ENCODE data around the gene CDKN1A.

Gene CDKN1A

DNA sequence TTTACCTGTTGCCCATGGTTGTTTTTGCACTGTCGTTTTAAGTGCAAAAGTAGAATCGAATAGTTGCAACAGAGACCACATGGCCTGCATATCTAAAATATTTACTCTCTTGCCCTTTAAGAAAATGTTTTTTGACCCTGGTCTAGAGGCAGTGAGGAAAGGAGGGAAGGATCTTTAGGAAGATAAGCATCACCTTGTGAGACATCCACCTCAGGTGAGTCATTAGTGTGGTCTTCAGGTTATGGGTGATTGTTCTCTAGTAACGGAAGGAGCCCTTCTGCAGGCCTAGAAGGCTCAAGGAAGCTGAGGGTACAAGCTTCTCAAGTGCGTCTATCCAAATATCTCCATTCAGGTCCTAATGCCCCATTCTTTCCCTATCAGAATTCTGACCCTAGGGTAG lies 12.5 kb downstream of the CDKN1A start:
- ChIA-PET POLR2A (interaction anchor here (1.4 to 2.5 kb wide), 2 partner anchors 12 to 24 kb away, joined by 4 to 11 read pairs; partner anchors contain the start of gene CDKN1A), CTCF (interaction anchor here (1.1 to 1.7 kb wide), 3 partner anchors 10 to 70 kb away, joined by 3 to 5 read pairs (median 4); no protein-coding TSS in a partner anchor)

DNA sequence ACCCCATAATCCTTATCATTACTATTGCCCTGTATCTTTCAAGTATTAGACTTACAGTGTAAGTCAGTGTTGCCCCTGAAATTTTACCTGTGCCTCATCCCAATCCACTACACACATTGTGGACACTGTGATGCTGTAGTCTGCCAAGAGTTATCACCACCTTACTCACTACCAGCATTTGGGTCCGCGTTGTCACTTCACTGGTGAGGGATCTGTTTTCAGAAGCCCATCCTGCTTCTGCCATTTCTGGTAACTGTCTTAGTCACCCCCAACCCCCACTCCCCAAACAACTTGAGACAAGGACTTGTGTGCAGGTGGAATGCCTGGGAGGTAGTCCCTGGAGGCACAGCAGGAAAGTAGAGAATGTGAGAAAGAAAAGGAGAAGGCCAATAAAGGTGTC lies 13.1 kb downstream of the CDKN1A start:
- Histone ChIP-seq H3K4me3 (ENCODE audit: low read depth, low read length) (no peak overlapping the region), H3K4me1 (ENCODE audit: control insufficient read depth, insufficient read depth, low read length) (no peaks in the 10 kb centered on the region), H3K27ac (ENCODE audit: extremely low read depth, low read depth, low read length) (no peak overlapping the region), H3K9me3 (ENCODE audit: control insufficient read depth, insufficient read depth, low read depth, low read length) (no peaks in the 10 kb centered on the region), H3K36me3 (ENCODE audit: control insufficient read depth in 2 of 2, insufficient read depth in 1 of 2, low read length in 2 of 2) (peaks cover 5 to 9% of the 10 kb centered on the region in 2 experiments)
- ChIA-PET CTCF (no interaction called here), POLR2A (interaction anchor here (2.5 kb wide), 1 partner anchor 13 kb away, joined by 11 read pairs; the partner anchor contains the start of gene CDKN1A)
- TF ChIP-seq ZNF785 (tag by site-specific recombination; IDR thresholded peaks at IDR 0.05): no peak
- TF ChIP-seq ZNF660 (tag by site-specific recombination; IDR thresholded peaks at IDR 0.05): no peak
- TF ChIP-seq ZFP3 (tag by site-specific recombination; IDR thresholded peaks at IDR 0.05; ENCODE audit: low read depth): no peak
- TF ChIP-seq, protein P1, sequence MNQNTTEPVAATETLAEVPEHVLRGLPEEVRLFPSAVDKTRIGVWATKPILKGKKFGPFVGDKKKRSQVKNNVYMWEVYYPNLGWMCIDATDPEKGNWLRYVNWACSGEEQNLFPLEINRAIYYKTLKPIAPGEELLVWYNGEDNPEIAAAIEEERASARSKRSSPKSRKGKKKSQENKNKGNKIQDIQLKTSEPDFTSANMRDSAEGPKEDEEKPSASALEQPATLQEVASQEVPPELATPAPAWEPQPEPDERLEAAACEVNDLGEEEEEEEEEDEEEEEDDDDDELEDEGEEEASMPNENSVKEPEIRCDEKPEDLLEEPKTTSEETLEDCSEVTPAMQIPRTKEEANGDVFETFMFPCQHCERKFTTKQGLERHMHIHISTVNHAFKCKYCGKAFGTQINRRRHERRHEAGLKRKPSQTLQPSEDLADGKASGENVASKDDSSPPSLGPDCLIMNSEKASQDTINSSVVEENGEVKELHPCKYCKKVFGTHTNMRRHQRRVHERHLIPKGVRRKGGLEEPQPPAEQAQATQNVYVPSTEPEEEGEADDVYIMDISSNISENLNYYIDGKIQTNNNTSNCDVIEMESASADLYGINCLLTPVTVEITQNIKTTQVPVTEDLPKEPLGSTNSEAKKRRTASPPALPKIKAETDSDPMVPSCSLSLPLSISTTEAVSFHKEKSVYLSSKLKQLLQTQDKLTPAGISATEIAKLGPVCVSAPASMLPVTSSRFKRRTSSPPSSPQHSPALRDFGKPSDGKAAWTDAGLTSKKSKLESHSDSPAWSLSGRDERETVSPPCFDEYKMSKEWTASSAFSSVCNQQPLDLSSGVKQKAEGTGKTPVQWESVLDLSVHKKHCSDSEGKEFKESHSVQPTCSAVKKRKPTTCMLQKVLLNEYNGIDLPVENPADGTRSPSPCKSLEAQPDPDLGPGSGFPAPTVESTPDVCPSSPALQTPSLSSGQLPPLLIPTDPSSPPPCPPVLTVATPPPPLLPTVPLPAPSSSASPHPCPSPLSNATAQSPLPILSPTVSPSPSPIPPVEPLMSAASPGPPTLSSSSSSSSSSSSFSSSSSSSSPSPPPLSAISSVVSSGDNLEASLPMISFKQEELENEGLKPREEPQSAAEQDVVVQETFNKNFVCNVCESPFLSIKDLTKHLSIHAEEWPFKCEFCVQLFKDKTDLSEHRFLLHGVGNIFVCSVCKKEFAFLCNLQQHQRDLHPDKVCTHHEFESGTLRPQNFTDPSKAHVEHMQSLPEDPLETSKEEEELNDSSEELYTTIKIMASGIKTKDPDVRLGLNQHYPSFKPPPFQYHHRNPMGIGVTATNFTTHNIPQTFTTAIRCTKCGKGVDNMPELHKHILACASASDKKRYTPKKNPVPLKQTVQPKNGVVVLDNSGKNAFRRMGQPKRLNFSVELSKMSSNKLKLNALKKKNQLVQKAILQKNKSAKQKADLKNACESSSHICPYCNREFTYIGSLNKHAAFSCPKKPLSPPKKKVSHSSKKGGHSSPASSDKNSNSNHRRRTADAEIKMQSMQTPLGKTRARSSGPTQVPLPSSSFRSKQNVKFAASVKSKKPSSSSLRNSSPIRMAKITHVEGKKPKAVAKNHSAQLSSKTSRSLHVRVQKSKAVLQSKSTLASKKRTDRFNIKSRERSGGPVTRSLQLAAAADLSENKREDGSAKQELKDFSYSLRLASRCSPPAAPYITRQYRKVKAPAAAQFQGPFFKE (tag by site-specific recombination; IDR thresholded peaks at IDR 0.05; ENCODE audit: borderline replicate concordance): no peak
- no peak for TF ChIP-seq ZNF626 (tag by site-specific recombination; IDR thresholded peaks at IDR 0.05)
- TF ChIP-seq, protein P2, sequence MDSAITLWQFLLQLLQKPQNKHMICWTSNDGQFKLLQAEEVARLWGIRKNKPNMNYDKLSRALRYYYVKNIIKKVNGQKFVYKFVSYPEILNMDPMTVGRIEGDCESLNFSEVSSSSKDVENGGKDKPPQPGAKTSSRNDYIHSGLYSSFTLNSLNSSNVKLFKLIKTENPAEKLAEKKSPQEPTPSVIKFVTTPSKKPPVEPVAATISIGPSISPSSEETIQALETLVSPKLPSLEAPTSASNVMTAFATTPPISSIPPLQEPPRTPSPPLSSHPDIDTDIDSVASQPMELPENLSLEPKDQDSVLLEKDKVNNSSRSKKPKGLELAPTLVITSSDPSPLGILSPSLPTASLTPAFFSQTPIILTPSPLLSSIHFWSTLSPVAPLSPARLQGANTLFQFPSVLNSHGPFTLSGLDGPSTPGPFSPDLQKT (IDR thresholded peaks at IDR 0.05; ENCODE audit: borderline replicate concordance, low read depth, low read length): no peak
- TF ChIP-seq, protein P3, sequence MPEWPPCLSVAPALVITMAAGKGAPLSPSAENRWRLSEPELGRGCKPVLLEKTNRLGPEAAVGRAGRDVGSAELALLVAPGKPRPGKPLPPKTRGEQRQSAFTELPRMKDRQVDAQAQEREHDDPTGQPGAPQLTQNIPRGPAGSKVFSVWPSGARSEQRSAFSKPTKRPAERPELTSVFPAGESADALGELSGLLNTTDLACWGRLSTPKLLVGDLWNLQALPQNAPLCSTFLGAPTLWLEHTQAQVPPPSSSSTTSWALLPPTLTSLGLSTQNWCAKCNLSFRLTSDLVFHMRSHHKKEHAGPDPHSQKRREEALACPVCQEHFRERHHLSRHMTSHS (tag by site-specific recombination; IDR thresholded peaks at IDR 0.05): no peak
- TF ChIP-seq ZNF529 (tag by site-specific recombination; IDR thresholded peaks at IDR 0.05; ENCODE audit: insufficient replicate concordance): no peak
- TF ChIP-seq GLIS2 (tag by site-specific recombination; IDR thresholded peaks at IDR 0.05): no peak
- TF ChIP-seq, protein P4, sequence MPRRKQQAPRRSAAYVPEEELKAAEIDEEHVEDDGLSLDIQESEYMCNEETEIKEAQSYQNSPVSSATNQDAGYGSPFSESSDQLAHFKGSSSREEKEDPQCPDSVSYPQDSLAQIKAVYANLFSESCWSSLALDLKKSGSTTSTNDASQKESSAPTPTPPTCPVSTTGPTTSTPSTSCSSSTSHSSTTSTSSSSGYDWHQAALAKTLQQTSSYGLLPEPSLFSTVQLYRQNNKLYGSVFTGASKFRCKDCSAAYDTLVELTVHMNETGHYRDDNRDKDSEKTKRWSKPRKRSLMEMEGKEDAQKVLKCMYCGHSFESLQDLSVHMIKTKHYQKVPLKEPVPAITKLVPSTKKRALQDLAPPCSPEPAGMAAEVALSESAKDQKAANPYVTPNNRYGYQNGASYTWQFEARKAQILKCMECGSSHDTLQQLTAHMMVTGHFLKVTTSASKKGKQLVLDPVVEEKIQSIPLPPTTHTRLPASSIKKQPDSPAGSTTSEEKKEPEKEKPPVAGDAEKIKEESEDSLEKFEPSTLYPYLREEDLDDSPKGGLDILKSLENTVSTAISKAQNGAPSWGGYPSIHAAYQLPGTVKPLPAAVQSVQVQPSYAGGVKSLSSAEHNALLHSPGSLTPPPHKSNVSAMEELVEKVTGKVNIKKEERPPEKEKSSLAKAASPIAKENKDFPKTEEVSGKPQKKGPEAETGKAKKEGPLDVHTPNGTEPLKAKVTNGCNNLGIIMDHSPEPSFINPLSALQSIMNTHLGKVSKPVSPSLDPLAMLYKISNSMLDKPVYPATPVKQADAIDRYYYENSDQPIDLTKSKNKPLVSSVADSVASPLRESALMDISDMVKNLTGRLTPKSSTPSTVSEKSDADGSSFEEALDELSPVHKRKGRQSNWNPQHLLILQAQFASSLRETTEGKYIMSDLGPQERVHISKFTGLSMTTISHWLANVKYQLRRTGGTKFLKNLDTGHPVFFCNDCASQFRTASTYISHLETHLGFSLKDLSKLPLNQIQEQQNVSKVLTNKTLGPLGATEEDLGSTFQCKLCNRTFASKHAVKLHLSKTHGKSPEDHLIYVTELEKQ (tag by site-specific recombination; IDR thresholded peaks at IDR 0.05; ENCODE audit: borderline replicate concordance): no peak

More for the DNA sequence above, 12.5 kb downstream of the CDKN1A start:
- peaks cover 7 to 15% of the 10 kb centered on the region in 2 experiments for H3K36me3 ChIP-seq (ENCODE audit: control insufficient read depth in 2 of 2, insufficient read depth in 1 of 2, low read length in 2 of 2)
- H3K9me3 ChIP-seq (ENCODE audit: control insufficient read depth, insufficient read depth, low read depth, low read length): no peaks in the 10 kb centered on the region
- no peak overlapping the region for H3K4me3 ChIP-seq (ENCODE audit: low read depth, low read length)
- no peaks in the 10 kb centered on the region for H3K4me1 ChIP-seq (ENCODE audit: control insufficient read depth, insufficient read depth, low read length)
- H3K27ac ChIP-seq (ENCODE audit: extremely low read depth, low read depth, low read length): no peak overlapping the region
- TF ChIP-seq ZNF561 (tag by site-specific recombination; IDR thresholded peaks at IDR 0.05; ENCODE audit: borderline replicate concordance) (no peak), ZNF785 (tag by site-specific recombination; IDR thresholded peaks at IDR 0.05) (no peak), ZBTB21 (tag by site-specific recombination; IDR thresholded peaks at IDR 0.05) (no peak), IKZF3 (tag by site-specific recombination; IDR thresholded peaks at IDR 0.05) (no peak), ZNF341 (tag by site-specific recombination; IDR thresholded peaks at IDR 0.05; ENCODE audit: low read depth) (no peak), ZNF416 (tag by site-specific recombination; IDR thresholded peaks at IDR 0.05) (no peak), SP3 (tag by site-specific recombination; IDR thresholded peaks at IDR 0.05) (no peak), YY2 (tag by site-specific recombination; IDR thresholded peaks at IDR 0.05) (no peak), ZNF114 (tag by site-specific recombination; IDR thresholded peaks at IDR 0.05) (no peak)
- TF ChIP-seq, protein P5, sequence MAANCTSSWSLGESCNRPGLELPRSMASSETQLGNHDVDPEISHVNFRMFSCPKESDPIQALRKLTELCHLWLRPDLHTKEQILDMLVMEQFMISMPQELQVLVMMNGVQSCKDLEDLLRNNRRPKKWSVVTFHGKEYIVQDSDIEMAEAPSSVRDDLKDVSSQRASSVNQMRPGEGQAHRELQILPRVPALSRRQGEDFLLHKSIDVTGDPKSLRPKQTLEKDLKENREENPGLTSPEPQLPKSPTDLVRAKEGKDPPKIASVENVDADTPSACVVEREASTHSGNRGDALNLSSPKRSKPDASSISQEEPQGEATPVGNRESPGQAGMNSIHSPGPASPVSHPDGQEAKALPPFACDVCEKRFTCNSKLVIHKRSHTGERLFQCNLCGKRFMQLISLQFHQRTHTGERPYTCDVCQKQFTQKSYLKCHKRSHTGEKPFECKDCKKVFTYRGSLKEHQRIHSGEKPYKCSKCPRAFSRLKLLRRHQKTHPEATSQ (tag by site-specific recombination; IDR thresholded peaks at IDR 0.05): no peak
- TF ChIP-seq, protein P6, sequence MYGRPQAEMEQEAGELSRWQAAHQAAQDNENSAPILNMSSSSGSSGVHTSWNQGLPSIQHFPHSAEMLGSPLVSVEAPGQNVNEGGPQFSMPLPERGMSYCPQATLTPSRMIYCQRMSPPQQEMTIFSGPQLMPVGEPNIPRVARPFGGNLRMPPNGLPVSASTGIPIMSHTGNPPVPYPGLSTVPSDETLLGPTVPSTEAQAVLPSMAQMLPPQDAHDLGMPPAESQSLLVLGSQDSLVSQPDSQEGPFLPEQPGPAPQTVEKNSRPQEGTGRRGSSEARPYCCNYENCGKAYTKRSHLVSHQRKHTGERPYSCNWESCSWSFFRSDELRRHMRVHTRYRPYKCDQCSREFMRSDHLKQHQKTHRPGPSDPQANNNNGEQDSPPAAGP (tag by site-specific recombination; IDR thresholded peaks at IDR 0.05): no peak
